ENCODE results near the gene MAP7D2. TPM values are rescaled to one million over a fixed set of nuclear protein-coding genes. Genes with fewer than 3 reads are reported as not detected.

Gene MAP7D2
- polyA plus RNA-seq, 1 donor, result 4.1 TPM

DNA sequence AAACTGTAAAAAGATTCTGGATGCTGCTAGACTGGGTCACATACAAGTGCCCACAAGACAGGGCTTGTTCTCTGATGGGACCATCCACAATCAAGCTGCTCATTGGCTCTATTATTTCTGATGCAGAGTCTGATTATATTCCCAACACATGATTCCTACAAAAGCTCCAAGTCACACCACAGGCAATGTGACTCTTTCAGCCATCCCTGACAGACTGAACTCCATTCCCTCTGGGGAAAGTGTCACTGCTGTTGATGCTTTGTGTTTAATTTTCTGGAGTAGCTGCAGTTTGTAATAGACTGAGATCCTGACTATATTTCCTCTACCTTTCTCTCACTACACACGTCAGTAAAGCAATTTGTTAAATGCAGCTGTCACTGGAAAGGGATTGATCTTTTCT, 70.5 kb downstream of the MAP7D2 start:
- no peak for DNase-seq
- no peak overlapping the region for H3K4me3 ChIP-seq (ENCODE audit: low read length)
- no CpG with 5 or more reads among the region's 1 CpG for WGBS (ENCODE audit: insufficient coverage, low lambda C conversion rate)
- H3K36me3 ChIP-seq (ENCODE audit: control insufficient read depth, insufficient read depth, low read length), result no peaks in the 10 kb centered on the region
- no peaks in the 10 kb centered on the region for H3K4me1 ChIP-seq (ENCODE audit: control insufficient read depth, insufficient read depth, low read length)
- H3K9me3 ChIP-seq (ENCODE audit: control insufficient read depth, low read depth, low read length), result no peaks in the 10 kb centered on the region
- H3K27ac ChIP-seq (ENCODE audit: low read length), result no peak overlapping the region
- H3K27me3 ChIP-seq (ENCODE audit: control insufficient read depth, insufficient read depth, low read length), result no peaks in the 10 kb centered on the region

DNA sequence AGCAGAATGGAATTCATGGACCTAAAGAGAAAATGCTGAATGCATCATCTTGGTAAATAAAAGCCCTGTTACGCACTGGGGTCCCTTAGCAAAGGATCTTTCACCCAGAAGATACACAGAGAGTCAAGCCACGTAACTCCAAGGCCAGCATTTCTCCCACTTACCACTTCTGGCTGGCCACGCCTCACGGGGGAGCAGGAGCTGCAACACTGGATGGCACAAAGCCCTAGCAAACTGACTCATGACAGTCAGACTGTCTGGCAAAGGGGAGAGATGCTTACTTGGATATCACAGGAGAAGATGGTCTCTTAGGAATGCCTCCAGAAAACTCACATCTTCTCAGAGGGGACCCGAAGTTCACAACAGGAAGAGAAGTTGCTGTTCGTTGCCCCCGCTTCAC, 74.5 kb downstream of the MAP7D2 start:
- Histone ChIP-seq H3K36me3 (ENCODE audit: control insufficient read depth, insufficient read depth, low read length) (no peaks in the 10 kb centered on the region), H3K27ac (ENCODE audit: low read length) (no peak overlapping the region), H3K4me1 (ENCODE audit: control insufficient read depth, insufficient read depth, low read length) (no peaks in the 10 kb centered on the region), H3K4me3 (ENCODE audit: low read length) (no peak overlapping the region), H3K27me3 (ENCODE audit: control insufficient read depth, insufficient read depth, low read length) (no peaks in the 10 kb centered on the region), H3K9me3 (ENCODE audit: control insufficient read depth, low read depth, low read length) (no peaks in the 10 kb centered on the region)
- no CpG with 5 or more reads among the region's 7 CpGs for WGBS (ENCODE audit: insufficient coverage, low lambda C conversion rate)
- no peak for DNase-seq

DNA sequence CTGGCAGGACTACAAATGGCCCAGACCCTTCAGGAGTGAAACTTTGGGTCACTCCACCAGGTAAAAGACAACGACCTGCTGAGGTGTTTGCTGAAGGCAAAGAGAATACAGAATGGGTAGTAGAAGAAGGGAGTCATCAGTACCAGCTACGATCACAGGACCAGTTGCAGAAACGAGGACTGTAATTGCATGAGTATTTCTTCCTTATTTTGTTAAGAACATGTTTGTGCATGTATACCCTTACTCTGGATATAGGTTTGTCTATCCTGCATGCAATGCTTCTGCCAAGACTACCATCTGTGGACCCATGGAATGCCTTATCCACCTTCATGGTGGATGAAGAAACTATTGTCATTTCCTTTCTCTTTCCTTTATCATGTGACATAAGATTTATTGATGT, 77.7 kb downstream of the MAP7D2 start:
- H3K9me3 ChIP-seq (ENCODE audit: control insufficient read depth, low read depth, low read length), result no peaks in the 10 kb centered on the region
- no CpG with 5 or more reads among the region's 3 CpGs for WGBS (ENCODE audit: insufficient coverage, low lambda C conversion rate)
- no peaks in the 10 kb centered on the region for H3K4me1 ChIP-seq (ENCODE audit: control insufficient read depth, insufficient read depth, low read length)
- H3K36me3 ChIP-seq (ENCODE audit: control insufficient read depth, insufficient read depth, low read length), result no peaks in the 10 kb centered on the region
- no peaks in the 10 kb centered on the region for H3K27me3 ChIP-seq (ENCODE audit: control insufficient read depth, insufficient read depth, low read length)
- no peak overlapping the region for H3K27ac ChIP-seq (ENCODE audit: low read length)
- no peak for DNase-seq
- H3K4me3 ChIP-seq (ENCODE audit: low read length), result no peak overlapping the region

DNA sequence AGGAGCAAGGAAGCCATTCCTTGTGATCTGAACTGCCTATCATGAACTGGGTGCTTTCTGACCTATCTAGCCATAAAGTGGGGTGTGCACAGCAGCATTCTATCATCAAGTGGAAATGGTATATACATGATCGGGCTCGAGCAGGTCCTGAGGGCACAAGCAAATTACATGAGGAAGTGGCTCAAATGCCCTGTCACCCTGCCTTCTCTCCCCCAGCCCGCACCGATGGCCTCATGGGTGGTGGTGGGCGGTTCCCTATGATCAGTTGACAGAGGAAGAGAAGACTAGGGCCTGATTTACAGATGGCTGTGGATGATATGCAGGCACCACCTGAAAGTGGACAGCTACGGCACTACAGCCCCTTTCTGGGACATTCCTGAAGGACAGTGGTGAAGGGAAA, 79.5 kb downstream of the MAP7D2 start:
- DNase-seq, result no peak
- H3K4me3 ChIP-seq (ENCODE audit: low read length), result no peak overlapping the region
- no peaks in the 10 kb centered on the region for H3K4me1 ChIP-seq (ENCODE audit: control insufficient read depth, insufficient read depth, low read length)
- no CpG with 5 or more reads among the region's 6 CpGs for WGBS (ENCODE audit: insufficient coverage, low lambda C conversion rate)
- H3K36me3 ChIP-seq (ENCODE audit: control insufficient read depth, insufficient read depth, low read length), result no peaks in the 10 kb centered on the region
- H3K27ac ChIP-seq (ENCODE audit: low read length), result no peak overlapping the region
- H3K9me3 ChIP-seq (ENCODE audit: control insufficient read depth, low read depth, low read length), result no peaks in the 10 kb centered on the region
- H3K27me3 ChIP-seq (ENCODE audit: control insufficient read depth, insufficient read depth, low read length), result no peaks in the 10 kb centered on the region

- no CpG with 5 or more reads among the region's 2 CpGs for WGBS (ENCODE audit: insufficient coverage, low lambda C conversion rate)
- peaks cover 18% of the 10 kb centered on the region for H3K4me1 ChIP-seq (ENCODE audit: control insufficient read depth, insufficient read depth, low read length)
- no peak overlapping the region for H3K4me3 ChIP-seq (ENCODE audit: low read length)
- DNase-seq, result no peak
- no peaks in the 10 kb centered on the region for H3K36me3 ChIP-seq (ENCODE audit: control insufficient read depth, insufficient read depth, low read length)
- no peaks in the 10 kb centered on the region for H3K9me3 ChIP-seq (ENCODE audit: control insufficient read depth, low read depth, low read length)
- H3K27me3 ChIP-seq (ENCODE audit: control insufficient read depth, insufficient read depth, low read length), result no peaks in the 10 kb centered on the region
- no peak overlapping the region for H3K27ac ChIP-seq (ENCODE audit: low read length)
These were observed 84.5 kb downstream of the MAP7D2 start for GRCh38 chrX:20032201-20032600.

- H3K27me3 ChIP-seq (ENCODE audit: control insufficient read depth, insufficient read depth, low read length), result no peaks in the 10 kb centered on the region
- no peaks in the 10 kb centered on the region for H3K9me3 ChIP-seq (ENCODE audit: control insufficient read depth, low read depth, low read length)
- peak; percentile 85 to 86 for DNase-seq
- H3K4me3 ChIP-seq (ENCODE audit: low read length), result no peak overlapping the region
- peaks cover 18% of the 10 kb centered on the region for H3K4me1 ChIP-seq (ENCODE audit: control insufficient read depth, insufficient read depth, low read length)
- no CpG with 5 or more reads among the region's 2 CpGs for WGBS (ENCODE audit: insufficient coverage, low lambda C conversion rate)
- no peaks in the 10 kb centered on the region for H3K36me3 ChIP-seq (ENCODE audit: control insufficient read depth, insufficient read depth, low read length)
- peak overlapping the region; percentile 90 for H3K27ac ChIP-seq (ENCODE audit: low read length)
These were observed 87.0 kb downstream of the MAP7D2 start for GRCh38 chrX:20029728-20030127.

DNA sequence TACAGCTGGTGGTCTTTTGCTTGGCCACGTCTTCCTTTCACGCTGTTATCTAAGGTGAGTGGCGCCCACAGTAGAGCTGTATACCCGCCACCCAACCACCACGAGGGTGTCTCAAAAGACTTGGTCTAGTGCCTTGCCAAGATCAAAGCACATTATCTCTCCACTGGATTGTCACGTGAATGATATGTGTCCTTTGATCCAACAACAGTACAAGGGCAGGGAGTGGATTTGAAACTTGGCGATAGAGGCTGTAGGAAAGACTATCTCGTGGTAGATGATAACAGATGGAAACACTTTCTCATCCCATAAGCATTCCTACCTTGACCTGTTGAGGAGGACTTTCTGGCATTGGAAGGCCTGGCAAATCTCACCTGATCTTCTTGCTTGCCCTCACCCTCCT, 88.1 kb downstream of the MAP7D2 start:
- Histone ChIP-seq H3K4me1 (ENCODE audit: control insufficient read depth, insufficient read depth, low read length) (peaks cover 18% of the 10 kb centered on the region), H3K27me3 (ENCODE audit: control insufficient read depth, insufficient read depth, low read length) (no peaks in the 10 kb centered on the region), H3K36me3 (ENCODE audit: control insufficient read depth, insufficient read depth, low read length) (no peaks in the 10 kb centered on the region), H3K4me3 (ENCODE audit: low read length) (no peak overlapping the region), H3K9me3 (ENCODE audit: control insufficient read depth, low read depth, low read length) (no peaks in the 10 kb centered on the region), H3K27ac (ENCODE audit: low read length) (peak overlapping the region; percentile 81)
- peak; percentile 50 to 77 for DNase-seq
- WGBS (ENCODE audit: insufficient coverage, low lambda C conversion rate), result no CpG with 5 or more reads among the region's 8 CpGs

- no peaks in the 10 kb centered on the region for H3K36me3 ChIP-seq (ENCODE audit: control insufficient read depth, insufficient read depth, low read length)
- H3K9me3 ChIP-seq (ENCODE audit: control insufficient read depth, low read depth, low read length), result no peaks in the 10 kb centered on the region
- no peaks in the 10 kb centered on the region for H3K27me3 ChIP-seq (ENCODE audit: control insufficient read depth, insufficient read depth, low read length)
- peaks cover 18% of the 10 kb centered on the region for H3K4me1 ChIP-seq (ENCODE audit: control insufficient read depth, insufficient read depth, low read length)
- no CpG with 5 or more reads among the region's 2 CpGs for WGBS (ENCODE audit: insufficient coverage, low lambda C conversion rate)
- no peak for DNase-seq
- no peak overlapping the region for H3K4me3 ChIP-seq (ENCODE audit: low read length)
- no peak overlapping the region for H3K27ac ChIP-seq (ENCODE audit: low read length)
These were observed 90.4 kb downstream of the MAP7D2 start for GRCh38 chrX:20026278-20026677.

GRCh38 chrX:20019672-20020365, 96.9 kb downstream of the MAP7D2 start:
- no peaks in the 10 kb centered on the region for H3K27me3 ChIP-seq (ENCODE audit: control insufficient read depth, insufficient read depth, low read length)
- WGBS (ENCODE audit: insufficient coverage, low lambda C conversion rate), result no CpG with 5 or more reads among the region's 6 CpGs
- no peaks in the 10 kb centered on the region for H3K9me3 ChIP-seq (ENCODE audit: control insufficient read depth, low read depth, low read length)
- no peak overlapping the region for H3K27ac ChIP-seq (ENCODE audit: low read length)
- no peaks in the 10 kb centered on the region for H3K4me1 ChIP-seq (ENCODE audit: control insufficient read depth, insufficient read depth, low read length)
- H3K36me3 ChIP-seq (ENCODE audit: control insufficient read depth, insufficient read depth, low read length), result no peaks in the 10 kb centered on the region
- DNase-seq, result no peak
- no peak overlapping the region for H3K4me3 ChIP-seq (ENCODE audit: low read length)

DNA sequence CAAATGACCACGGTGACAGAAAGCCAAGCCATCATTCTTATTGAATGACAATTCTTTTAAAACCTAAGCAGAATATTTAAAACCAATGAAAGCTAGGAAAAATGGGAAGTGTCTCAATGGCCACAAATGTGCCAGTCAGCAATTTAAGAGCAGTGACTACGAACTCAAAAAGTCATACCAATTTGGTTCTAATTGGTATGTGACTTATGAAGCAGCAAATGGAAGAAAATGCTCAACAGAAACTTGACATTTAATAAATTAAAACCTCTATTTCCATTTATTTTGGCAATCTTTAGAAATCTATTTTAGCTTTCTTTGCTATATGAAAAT, 100.1 kb downstream of the MAP7D2 start:
- no peak for DNase-seq
- no peaks in the 10 kb centered on the region for H3K36me3 ChIP-seq (ENCODE audit: control insufficient read depth, insufficient read depth, low read length)
- H3K27me3 ChIP-seq (ENCODE audit: control insufficient read depth, insufficient read depth, low read length), result no peaks in the 10 kb centered on the region
- H3K27ac ChIP-seq (ENCODE audit: low read length), result no peak overlapping the region
- no CpG with 5 or more reads among the region's 2 CpGs for whole genome bisulfite sequencing (ENCODE audit: insufficient coverage, low lambda C conversion rate)
- no peaks in the 10 kb centered on the region for H3K4me1 ChIP-seq (ENCODE audit: control insufficient read depth, insufficient read depth, low read length)
- no peak overlapping the region for H3K4me3 ChIP-seq (ENCODE audit: low read length)
- H3K9me3 ChIP-seq (ENCODE audit: control insufficient read depth, low read depth, low read length), result no peaks in the 10 kb centered on the region

GRCh38 chrX:20015945-20016615, 100.6 kb downstream of the MAP7D2 start:
- H3K4me3 ChIP-seq (ENCODE audit: low read length), result no peak overlapping the region
- 93% methylated on average over 3 of the region's 9 CpGs for whole genome bisulfite sequencing (ENCODE audit: insufficient coverage, low lambda C conversion rate)
- H3K4me1 ChIP-seq (ENCODE audit: control insufficient read depth, insufficient read depth, low read length), result no peaks in the 10 kb centered on the region
- H3K9me3 ChIP-seq (ENCODE audit: control insufficient read depth, low read depth, low read length), result no peaks in the 10 kb centered on the region
- H3K27ac ChIP-seq (ENCODE audit: low read length), result no peak overlapping the region
- no peak for DNase-seq
- no peaks in the 10 kb centered on the region for H3K27me3 ChIP-seq (ENCODE audit: control insufficient read depth, insufficient read depth, low read length)
- no peaks in the 10 kb centered on the region for H3K36me3 ChIP-seq (ENCODE audit: control insufficient read depth, insufficient read depth, low read length)
